HG03571 (cell line): ENCODE measurements around the gene EFCAB6.

Source experiments
- ATAC-seq: cut with Tn5 transposase; IDR thresholded peaks from one replicate; pipeline ENCODE4 v1.9.1; 2021; ENCODE audit not compliant: unreplicated experiment

The EFCAB6 gene

DNA sequence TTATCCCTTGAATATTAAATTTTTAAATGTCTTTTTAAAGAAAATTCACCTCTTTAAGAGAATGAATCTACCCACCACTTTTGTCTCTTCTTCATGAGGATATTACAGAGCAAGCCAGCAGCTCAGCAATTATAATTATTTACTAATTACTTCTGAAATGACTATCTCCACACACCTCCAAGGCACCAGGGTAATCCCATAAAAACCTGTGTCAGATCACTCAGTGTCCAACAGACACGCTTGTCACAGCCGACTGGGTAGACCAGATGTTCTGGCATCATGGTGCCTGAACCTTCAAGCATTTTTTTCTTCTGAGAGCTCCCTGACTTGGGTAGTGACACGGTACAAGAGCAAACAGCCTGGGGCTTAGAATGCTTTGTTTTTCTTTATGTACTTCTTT, 61.4 kb downstream of the EFCAB6 start:
- ATAC-seq: no peak

GRCh38 chr22:43749473-43749872, 62.6 kb downstream of the EFCAB6 start:
- no peak for ATAC-seq

DNA sequence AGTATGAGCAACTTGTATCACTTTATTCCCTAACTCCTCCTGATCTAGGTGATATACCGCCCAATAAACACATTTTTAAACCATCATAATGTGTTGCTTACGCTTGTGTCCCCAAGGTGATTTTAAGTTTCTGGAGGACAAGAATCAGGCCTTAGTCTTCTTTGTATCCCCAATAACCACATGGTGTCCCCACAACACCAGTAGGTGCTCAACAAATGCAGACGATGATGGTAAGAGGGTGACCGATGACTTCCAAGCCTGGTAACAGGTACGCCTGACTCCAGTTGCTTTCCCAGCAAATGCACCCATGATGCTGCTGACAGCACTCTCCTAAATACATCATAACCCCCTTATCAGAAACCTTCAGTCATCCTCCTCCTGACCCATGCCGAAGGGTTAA, 64.2 kb downstream of the EFCAB6 start:
- no peak for ATAC-seq

GRCh38 chr22:43747058-43747457, 65.0 kb downstream of the EFCAB6 start:
- ATAC-seq: no peak

DNA sequence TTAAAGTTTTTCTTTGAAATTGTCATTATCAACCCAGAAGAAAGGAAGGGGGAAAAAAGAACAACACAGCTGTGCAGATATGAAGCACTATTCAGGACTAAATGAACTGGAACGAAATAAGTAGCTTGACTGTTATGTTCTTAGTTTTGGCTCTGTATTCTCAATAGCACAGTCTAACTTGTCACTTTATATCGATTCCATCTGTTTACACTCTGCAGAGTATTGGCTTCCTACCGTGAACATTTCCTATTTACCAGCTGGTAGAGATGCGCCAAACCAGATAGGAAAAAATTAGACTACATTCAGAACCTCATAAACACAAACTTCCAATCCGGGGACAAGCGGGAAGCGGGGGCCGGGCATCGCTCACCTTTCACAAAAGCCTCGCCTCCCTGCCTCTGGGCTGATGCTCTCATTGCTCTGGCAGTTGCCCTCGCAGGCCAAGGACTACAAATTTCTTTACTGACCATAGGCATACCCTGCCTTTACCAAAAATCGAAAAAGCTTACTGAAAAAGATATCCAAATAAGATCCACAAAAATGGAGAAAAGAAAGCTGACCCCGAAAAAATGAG, 66.2 kb downstream of the EFCAB6 start:
- no peak for ATAC-seq

GRCh38 chr22:43745411-43745770, 66.7 kb downstream of the EFCAB6 start:
- ATAC-seq: no peak

DNA sequence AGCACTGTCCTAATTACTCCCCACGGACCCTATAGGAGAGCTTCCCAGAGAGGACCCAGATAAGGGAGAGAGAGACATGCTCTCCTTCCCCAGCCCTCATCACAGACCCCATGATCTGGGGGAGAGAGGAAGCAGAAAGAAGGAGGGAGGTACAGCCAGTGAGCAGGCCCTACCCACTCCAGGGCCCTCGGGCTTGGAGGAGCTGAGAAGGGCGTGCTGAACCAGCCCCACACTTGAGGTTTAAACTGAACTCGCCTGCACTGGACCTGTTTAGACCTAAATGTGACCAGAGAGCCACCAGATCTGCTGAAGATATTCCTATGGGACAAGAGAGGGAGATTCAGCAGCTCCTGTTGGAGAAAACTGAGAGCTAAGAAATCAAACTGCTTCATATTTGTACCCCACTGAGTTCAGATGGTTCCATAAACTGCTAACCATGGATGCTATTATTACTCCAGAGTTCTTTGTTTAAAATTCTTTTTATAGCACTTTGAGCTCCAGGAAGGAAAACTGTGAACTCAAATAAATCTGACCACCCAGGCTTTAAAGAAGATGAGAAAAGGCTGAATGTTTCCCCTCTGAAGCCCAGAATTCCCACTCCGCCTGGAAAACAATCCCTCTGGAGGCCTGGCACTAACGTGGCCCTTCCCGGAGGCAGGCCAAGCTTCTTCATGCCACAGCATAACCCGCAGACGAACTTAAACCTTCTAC, 67.2 kb downstream of the EFCAB6 start:
- no peak for ATAC-seq

DNA sequence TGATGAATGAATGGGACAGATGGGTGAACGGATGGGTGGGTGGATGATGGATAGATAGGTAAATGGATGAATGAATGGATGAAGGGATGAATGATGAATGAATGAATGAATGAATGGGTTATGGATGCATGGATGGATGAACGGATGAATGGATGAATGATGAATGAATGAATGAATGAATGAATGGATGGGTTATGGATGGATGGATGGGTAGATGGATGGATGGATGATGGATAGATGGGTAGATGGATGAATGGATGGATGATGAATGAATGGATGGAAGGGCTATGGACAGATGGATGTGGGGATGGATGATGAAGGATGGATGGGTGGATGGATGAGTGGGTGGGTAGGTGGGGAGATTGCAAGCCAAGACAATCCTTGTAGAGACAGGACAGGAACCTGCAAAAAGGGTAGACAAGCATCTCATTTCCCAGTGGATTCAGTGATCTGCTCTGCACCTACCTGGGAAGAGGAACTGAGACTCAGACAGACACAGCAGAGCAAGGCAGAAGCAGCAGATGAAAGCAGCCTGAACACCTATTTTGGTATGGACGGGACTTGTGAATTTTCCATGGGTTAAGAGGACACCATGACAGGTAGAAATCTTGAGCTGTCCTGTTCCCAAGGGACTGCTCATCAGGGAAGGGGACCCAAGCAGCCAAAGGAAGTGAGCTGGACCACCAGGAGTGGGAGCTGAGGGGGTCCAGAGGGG, 68.0 kb downstream of the EFCAB6 start:
- no peak for ATAC-seq

GRCh38 chr22:43743131-43743530, 69.0 kb downstream of the EFCAB6 start:
- no peak for ATAC-seq

GRCh38 chr22:43742154-43742950, 69.8 kb downstream of the EFCAB6 start:
- no peak for ATAC-seq

- no peak for ATAC-seq
Observed at GRCh38 chr22:43740587-43741270, 71.4 kb downstream of the EFCAB6 start.

GRCh38 chr22:43739851-43740379, 72.2 kb downstream of the EFCAB6 start:
- no peak for ATAC-seq

DNA sequence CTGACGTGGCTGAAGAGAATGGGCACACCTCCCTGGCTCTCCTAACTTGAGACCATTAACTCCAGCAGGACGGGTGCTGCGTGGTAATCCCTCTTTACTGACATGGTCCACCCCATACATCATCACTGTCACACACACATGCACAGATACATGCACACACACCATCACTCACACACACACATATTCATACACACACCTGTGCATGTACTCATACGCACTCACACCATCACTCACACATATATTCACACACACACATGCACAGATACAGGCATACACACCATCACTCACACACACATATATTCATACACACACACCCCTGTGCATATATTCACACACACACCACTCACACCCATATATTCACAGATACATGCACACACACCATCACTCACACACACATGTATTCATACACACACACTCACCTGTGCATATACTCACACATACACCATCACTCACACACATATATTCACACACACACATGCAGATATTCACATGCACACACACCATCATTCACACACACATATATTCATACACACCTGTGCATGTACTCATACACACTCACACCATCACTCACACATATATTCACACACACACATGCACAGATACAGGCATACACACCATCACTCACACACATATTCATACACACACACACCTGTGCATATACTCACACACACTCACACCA, 74.8 kb downstream of the EFCAB6 start:
- no peak for ATAC-seq

- ATAC-seq: no peak
Observed at GRCh38 chr22:43736651-43737050, 75.5 kb downstream of the EFCAB6 start.

DNA sequence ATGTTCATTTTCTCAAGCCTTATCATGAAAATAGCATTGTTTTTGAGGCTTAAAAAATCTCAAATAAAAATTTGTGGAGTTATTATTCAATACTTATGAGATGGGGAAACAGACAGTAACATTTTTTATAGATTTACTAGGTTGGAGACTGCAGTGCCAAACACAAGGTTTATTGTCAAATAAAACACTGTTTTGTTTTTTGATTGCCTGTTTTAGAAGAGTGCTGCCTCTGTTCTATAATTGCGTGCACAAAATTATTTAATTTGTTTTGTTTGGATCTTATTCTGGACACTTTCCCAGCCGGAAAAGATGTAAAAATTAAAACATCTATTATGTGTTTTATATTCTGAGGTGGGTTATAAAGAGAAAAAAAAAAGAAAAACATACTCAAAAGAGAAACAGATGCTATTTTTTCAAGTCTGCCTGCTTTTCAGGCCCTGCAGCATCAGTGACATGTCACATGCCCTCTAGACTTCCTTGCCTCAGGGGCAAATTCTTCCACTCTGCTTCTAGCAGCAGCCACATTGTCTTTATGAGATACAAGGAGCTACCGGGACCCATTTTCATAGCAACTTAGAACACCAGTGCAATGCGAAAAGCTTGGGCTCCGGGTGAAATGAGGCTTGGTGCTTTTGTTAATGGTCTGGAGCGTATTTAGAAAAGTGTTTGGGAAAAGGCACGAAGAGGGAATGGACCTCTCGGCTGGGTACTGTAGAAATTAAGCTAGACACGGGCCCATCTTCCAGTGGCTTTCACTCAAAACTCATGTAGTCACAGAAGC, 77.5 kb downstream of the EFCAB6 start:
- ATAC-seq: no peak

GRCh38 chr22:43733138-43733537, 79.0 kb downstream of the EFCAB6 start:
- ATAC-seq: no peak

GRCh38 chr22:43731988-43732387, 80.1 kb downstream of the EFCAB6 start:
- no peak for ATAC-seq

DNA sequence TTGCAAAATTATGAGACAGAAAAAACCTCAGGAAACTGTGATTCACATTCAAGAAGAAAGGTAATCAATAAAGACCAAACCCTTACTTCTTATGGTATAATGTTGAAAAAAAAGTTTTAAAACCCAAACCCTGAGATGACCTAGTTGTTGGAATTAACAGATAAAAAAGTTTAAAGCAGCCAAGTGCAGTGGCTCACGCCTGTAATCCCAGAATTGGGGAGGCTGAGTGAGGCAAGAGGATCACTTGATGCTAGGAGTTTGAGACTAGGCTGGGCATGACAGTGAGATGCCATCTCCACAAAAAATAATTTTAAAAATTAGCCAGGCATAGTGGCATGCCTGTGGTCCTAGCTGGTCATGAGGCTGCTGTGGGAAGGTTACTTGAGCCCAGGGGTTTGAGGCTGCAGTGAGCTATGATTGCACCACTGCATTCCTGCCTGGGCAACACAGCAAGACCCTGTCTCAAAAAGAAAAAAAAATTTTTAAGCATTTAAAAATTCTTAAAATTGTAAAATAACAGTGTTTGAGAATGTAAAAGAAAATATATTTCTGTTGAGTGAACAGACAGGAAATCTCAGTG, 85.1 kb downstream of the EFCAB6 start:
- no peak for ATAC-seq

- no peak for ATAC-seq
Observed at GRCh38 chr22:43726322-43726721, 85.8 kb downstream of the EFCAB6 start.
